K562 (cell line): ENCODE measurements around the gene TRIM10. TPM values are rescaled to one million over a fixed set of nuclear protein-coding genes. Genes with fewer than 3 reads are reported as not detected.

Experiments used
- ATAC-seq: fragments of 200-7000 bp; cut with Tn5 transposase; 3 replicates; pipeline ENCODE4 v1.9.1; 2020; ENCODE audit warnings: moderate library complexity
- BruUV-seq: library from RNA; stranded (reverse); fragments of 400-500 nt; replicated peaks from 2 replicates; lab custom pipeline; 2021; lab: Mats Ljungman, UMichigan
- CTCF ChIA-PET: fragments of 300-600 bp; formaldehyde crosslinking; extraction: SDS; loops from one replicate; lab custom pipeline; 2021; ENCODE audit warnings: low intra/inter-chr PET ratio; lab: Yijun Ruan, JAX
- POLR2A ChIA-PET: fragments of 300-600, 350-650 bp; sonication (Branson Sonifier 250); formaldehyde crosslinking; extraction: SDS; loops from one replicate; lab custom pipeline; 2021; ENCODE audit warnings: antibody characterized with exemption, inconsistent platforms; lab: Yijun Ruan, JAX
- DNase-seq, 4 experiments: peaks; one replicate each; pipeline versions ENCODE4 v3.0.0 to v3.0.0-alpha.2; 2011 to 2018; ENCODE audit warnings: low spot score in 3 of 4, mixed read lengths in 3 of 4; ENCODE audit errors: extremely low read depth in 1 of 4
- FAIRE-seq: peaks from 2 replicates; lab custom pipeline; 2011; peaks lifted over from hg19 to GRCh38; lab: Jason Lieb, UNC
- H2AFZ ChIP-seq: 2 replicates; pipeline ENCODE4 v1.6.0; 2011; ENCODE audit warnings: low read depth, low read length, control low read depth, inconsistent platforms
- H3K27ac ChIP-seq: fragments of 200-600 bp; 3 replicates; pipeline ENCODE4 v1.8.0; 2011; ENCODE audit warnings: low read depth, mild to moderate bottlenecking, control low read depth, inconsistent platforms, low read length, moderate library complexity, mixed read lengths; ENCODE audit errors: extremely low read depth
- H3K27me3 ChIP-seq, 2 experiments: fragments of 300-600 bp in 1 of 2; 2 replicates in 1 of 2; 3 replicates in 1 of 2; pipeline versions ENCODE4 v1.6.0 to v1.8.0; 2011; ENCODE audit warnings: inconsistent platforms in 2 of 2, low read length in 2 of 2, mild to moderate bottlenecking in 1 of 2, mixed read lengths in 1 of 2, moderate library complexity in 1 of 2; ENCODE audit not compliant: control insufficient read depth in 2 of 2, insufficient read depth in 2 of 2
- H3K36me3 ChIP-seq: fragments of 300-600 bp; 3 replicates; pipeline ENCODE4 v1.8.0; 2011; ENCODE audit warnings: mild to moderate bottlenecking, low read length, inconsistent platforms; ENCODE audit not compliant: control insufficient read depth, insufficient read depth
- H3K4me1 ChIP-seq, 2 experiments: fragments of 200-600 bp in 1 of 2; replicated peaks in 1 of 2; 2 replicates in 1 of 2; 3 replicates in 1 of 2; pipeline versions ENCODE4 v1.5.1 to v1.8.0; 2011; ENCODE audit warnings: inconsistent platforms in 2 of 2, low read length in 2 of 2, mild to moderate bottlenecking in 1 of 2, mixed read lengths in 1 of 2, moderate library complexity in 1 of 2; ENCODE audit not compliant: control insufficient read depth in 2 of 2, insufficient read depth in 2 of 2
- H3K4me2 ChIP-seq: 2 replicates; pipeline ENCODE4 v1.6.1; 2011; ENCODE audit warnings: low read length, control low read depth, inconsistent platforms, mixed read lengths; ENCODE audit not compliant: insufficient read depth
- H3K4me3 ChIP-seq: fragments of 200-600 bp; sonication (generic), shearing (Covaris generic); 2 replicates; pipeline ENCODE4 v1.5.1; 2016; ENCODE audit warnings: control low read depth, inconsistent platforms
- H3K79me2 ChIP-seq: fragments of 200-600 bp; 3 replicates; pipeline ENCODE4 v1.8.0; 2011; ENCODE audit warnings: low read length, inconsistent platforms; ENCODE audit not compliant: control insufficient read depth, insufficient read depth
- H3K9ac ChIP-seq, 2 experiments: 2 replicates each; pipeline versions ENCODE4 v1.6.0 to v1.6.1; 2011; ENCODE audit warnings: low read depth in 2 of 2, low read length in 2 of 2, control low read depth in 1 of 2, inconsistent platforms in 1 of 2, mild to moderate bottlenecking in 1 of 2, mixed read lengths in 1 of 2; ENCODE audit not compliant: insufficient read depth in 1 of 2
- H3K9me1 ChIP-seq: one replicate; pipeline ENCODE4 v1.6.0; 2011; ENCODE audit warnings: inconsistent platforms, mild to moderate bottlenecking, low read length, moderate library complexity; ENCODE audit not compliant: control insufficient read depth, insufficient read depth
- H3K9me3 ChIP-seq: replicated peaks from 2 replicates; pipeline ENCODE4 v1.5.1; 2011; ENCODE audit warnings: low read depth, low read length, inconsistent platforms; ENCODE audit not compliant: control insufficient read depth, insufficient read depth
- H4K20me1 ChIP-seq: replicated peaks from 2 replicates; pipeline ENCODE4 v1.6.1; 2011; ENCODE audit warnings: low read length, inconsistent platforms, mixed read lengths; ENCODE audit not compliant: control insufficient read depth, insufficient read depth
- CCAR2 ChIP-seq: fragments of 200-400 bp; formaldehyde crosslinking; IDR thresholded peaks from 2 replicates; pipeline ENCODE4 v1.6.1; 2017; ENCODE audit warnings: mild to moderate bottlenecking, low read depth, low read length
- CEBPB ChIP-seq: fragments of 450-650 bp; IDR thresholded peaks from 2 replicates; pipeline ENCODE4 v1.6.1; 2016; ENCODE audit warnings: missing genetic modification characterization, missing compliant biosample characterization
- EGR1 ChIP-seq: fragments of 450-650 bp; conservative IDR thresholded peaks from 2 replicates; pipeline ENCODE4 v1.6.1; 2017; ENCODE audit warnings: mild to moderate bottlenecking
- ETV1 ChIP-seq: fragments of 450-650 bp; conservative IDR thresholded peaks from 2 replicates; pipeline ENCODE4 v1.6.1; 2016; ENCODE audit warnings: missing genetic modification characterization, control low read depth, low read depth, missing compliant biosample characterization
- GABPA ChIP-seq: fragments of 200-800 bp; sonication (Bioruptor generic); conservative IDR thresholded peaks from 2 replicates; pipeline ENCODE4 v1.6.1; 2016; ENCODE audit warnings: low read depth, missing genetic modification characterization, missing compliant biosample characterization
- HDAC8 ChIP-seq: fragments of 450-650 bp; IDR thresholded peaks from 2 replicates; pipeline ENCODE4 v1.6.1; 2016; ENCODE audit warnings: mild to moderate bottlenecking, missing genetic modification characterization, moderate library complexity, missing compliant biosample characterization
- HDGF ChIP-seq: fragments of 450-650 bp; IDR thresholded peaks from 2 replicates; pipeline ENCODE4 v1.6.1; 2016
- RCOR1 ChIP-seq, 2 experiments: IDR thresholded peaks; 2 replicates each; pipeline ENCODE4 v1.6.1; 2012; ENCODE audit warnings: low read depth in 2 of 2, low read length in 2 of 2, borderline replicate concordance in 1 of 2, improper control_type of control experiment in 1 of 2
- ZBTB5 ChIP-seq: fragments of 450-650 bp; IDR thresholded peaks from 2 replicates; pipeline ENCODE4 v1.6.1; 2017; ENCODE audit warnings: antibody characterized with exemption
- ZNF740 ChIP-seq, 3 experiments: fragments of 200-800 bp in 1 of 3; sonication (Bioruptor generic) in 1 of 3; sonication (generic) in 1 of 3; formaldehyde crosslinking in 1 of 3; IDR thresholded peaks; 2 replicates each; pipeline versions ENCODE4 v1.6.1 to v1.8.0; 2016 to 2022; ENCODE audit warnings: mild to moderate bottlenecking in 2 of 3, missing compliant biosample characterization in 2 of 3, missing genetic modification characterization in 2 of 3, missing genetic modification reagents in 1 of 3
- WGBS: fragments of 100-300 bp; shearing (Covaris generic); methylation state at CpG from one replicate; pipeline ENCODE4 v1.1.6; 2016; ENCODE audit warnings: low coverage, mixed read lengths; ENCODE audit not compliant: insufficient coverage; ENCODE audit errors: missing lambda C conversion rate; 5-methylcytosine and 5-hydroxymethylcytosine counted together
- in situ Hi-C: fragments of 300-500 bp; cut with MboI; formaldehyde crosslinking; loops from 4 replicates; pipeline ENCODE4 v1.15.0; 2018; ENCODE audit warnings: inconsistent platforms, mixed read lengths
- intact Hi-C: fragments of 100-400 bp; cut with micrococcal nuclease; formaldehyde crosslinking; loops from 2 replicates; pipeline ENCODE4 v1.14.2; 2022
- polyA plus RNA-seq, 8 experiments: library from polyadenylated mRNA; depleted of rRNA in 4 of 8; stranded (reverse) in 5 of 8; unstranded in 3 of 8; fragments of >200 nt; fragmentation: Nextera tagmentation in 2 of 8; fragmentation: Illumina TruSeq in 1 of 8; extraction: Ambion mirVana in 2 of 8; extraction: Trizol in 1 of 8; gene quantifications; 2 replicates each; pipeline versions ENCODE4 v1.2.1 to v1.2.3, GENCODE V29; 2011 to 2014; ENCODE audit warnings: inconsistent platforms in 1 of 8, missing spikeins in 1 of 8
- total RNA-seq, 7 experiments: library from RNA; depleted of rRNA in 6 of 7; stranded (reverse); fragments of >200 nt in 6 of 7; fragmentation: Illumina TruSeq in 2 of 7; extraction: Trizol in 2 of 7; gene quantifications; 2 replicates each; pipeline versions ENCODE4 v1.2.1 to v1.2.3, GENCODE V29; 2011 to 2021; ENCODE audit warnings: low replicate concordance in 1 of 7

Gene TRIM10
- total and polyA plus RNA-seq, 9 of the 15 experiments (the other 6 are each of a cell fraction or from before 2014, with no cell fraction given): 0.15 to 0.90 (median 0.36) TPM

- TF ChIP-seq ZBTB5 (no peak), HDAC8 (tag) (no peak)
Observed at GRCh38 chr6:30163918-30164654, 3.1 kb upstream of the TRIM10 start (continued).

GRCh38 chr6:30163090-30163917 is 2.3 kb upstream of the TRIM10 start, which contains the start of gene TRIM15:
TSS of gene TRIM15 (plus strand) at chr6:30163546. CDS start at chr6:30163685, 139 bp downstream.
- H3K27ac ChIP-seq: no peak within 1 kb of the TSS
- CTCF ChIA-PET: interaction anchor here (0.6 kb wide), 1 partner anchor 11 kb away, joined by 3 read pairs; no protein-coding TSS in a partner anchor
- DNase-seq: peak in 1 of 4 experiments; percentile 29

More at GRCh38 chr6:30163090-30163917, 2.3 kb upstream of the TRIM10 start, which contains the start of gene TRIM15:
- peak; percentile 64 for ATAC-seq
- Histone ChIP-seq H3K79me2 (no peaks in the 10 kb centered on the region), H3K4me2 (peak within 1 kb of the TSS; percentile 52), H3K9me3 (no peaks in the 10 kb centered on the region), H3K27me3 (peaks cover 7 to 37% of the 10 kb centered on the region in 2 experiments; a peak in 4 of 5 replicates), H2AFZ (peak within 1 kb of the TSS; percentile 35), H3K9me1 (no peaks in the 10 kb centered on the region), H3K36me3 (no peaks in the 10 kb centered on the region), H3K4me3 (no peak within 1 kb of the TSS), H4K20me1 (no peaks in the 10 kb centered on the region), H3K4me1 (peaks cover 0 to 14% of the 10 kb centered on the region in 2 experiments; a peak in 4 of 5 replicates), H3K9ac (peak within 1 kb of the TSS in 1 of 2 experiments; percentile 31; a peak in 1 of 4 replicates)
- in situ Hi-C loops (no loop called here), intact Hi-C loops (no loop called here)
- POLR2A ChIA-PET: no interaction called here
- BruUV-seq: no TSS peak
- peak; percentile 58 for TF ChIP-seq GABPA (tag)
- TF ChIP-seq RCOR1 (IDR thresholded peaks at IDR 0.05; ENCODE audit: borderline replicate concordance in 1 of 2, low read depth in 2 of 2, low read length in 2 of 2): 0 out of 4 replicates have a peak, but pooled peaks of 1 of the 2 experiments have one; percentile 12
- peak; percentile 26; the same call in 1 of the 2 replicates for TF ChIP-seq CEBPB (tag)
- no peak for TF ChIP-seq ZNF740 (CRISPR knock-in tag; IDR thresholded peaks at IDR 0.05)
- no peak for TF ChIP-seq ZNF740 (tag; IDR thresholded peaks at IDR 0.05)
- TF ChIP-seq CCAR2: no peak
- peak; percentile 79 for TF ChIP-seq EGR1
- no peak for TF ChIP-seq HDGF
- TF ChIP-seq ETV1: peak; percentile 50; the same call in 1 of the 2 replicates
- FAIRE-seq: no peak
- WGBS: 18% methylated on average over 23 of the region's 31 CpGs
